Measurements from ENCODE around the gene ARHGAP1. TPM values are rescaled to one million over a fixed set of nuclear protein-coding genes. Genes with fewer than 3 reads are reported as not detected.

ARHGAP1 gene
- total RNA-seq, 1 experiment from 2014 or later, result 43.5 TPM

- H3K9me3 ChIP-seq (ENCODE audit: control insufficient read depth, insufficient read depth, low read depth, low read length), result no peaks in the 10 kb centered on the region
- no TSS peak for BruUV-seq (replicated peaks)
- H3K36me3 ChIP-seq (ENCODE audit: control insufficient read depth, insufficient read depth, low read length), result peaks cover 6% of the 10 kb centered on the region
- no peak overlapping the region for H3K4me3 ChIP-seq (ENCODE audit: low read depth in 2 of 2, low read length in 2 of 2)
- CTCF ChIA-PET, result interaction anchor here (0.6 kb wide), 1 partner anchor 57 kb away, joined by 10 read pairs; no protein-coding TSS in a partner anchor
- ATAC-seq (no peak; the same call in 1 of the 2 replicates), DNase-seq (ENCODE audit: low read depth, low spot score) (no peak)
- intact Hi-C loops (cut with micrococcal nuclease; ENCODE audit: unreplicated experiment), result no loop called here
- H3K27me3 ChIP-seq (ENCODE audit: control insufficient read depth, insufficient read depth, low read length), result no peaks in the 10 kb centered on the region
- H3K27ac ChIP-seq (ENCODE audit: low read length), result no peak overlapping the region
- in situ Hi-C loops (cut with HindIII; ENCODE audit: low pct_unique_long_range_greater_than_20kb, low sequenced_read_pairs), result no loop called here
- TF ChIP-seq CTCF (IDR thresholded peaks at IDR 0.05) (no peak; the same call in 1 of the 2 replicates), TCF7L2 (IDR thresholded peaks at IDR 0.05; ENCODE audit: low read depth, low read length) (no peak), POLR2AphosphoS5 (IDR thresholded peaks at IDR 0.05; ENCODE audit: low read depth, low read length) (no peak), SIN3A (IDR thresholded peaks at IDR 0.05; ENCODE audit: borderline replicate concordance, insufficient read depth, low read depth, low read length) (no peak)
- TF ChIP-seq, protein P1, sequence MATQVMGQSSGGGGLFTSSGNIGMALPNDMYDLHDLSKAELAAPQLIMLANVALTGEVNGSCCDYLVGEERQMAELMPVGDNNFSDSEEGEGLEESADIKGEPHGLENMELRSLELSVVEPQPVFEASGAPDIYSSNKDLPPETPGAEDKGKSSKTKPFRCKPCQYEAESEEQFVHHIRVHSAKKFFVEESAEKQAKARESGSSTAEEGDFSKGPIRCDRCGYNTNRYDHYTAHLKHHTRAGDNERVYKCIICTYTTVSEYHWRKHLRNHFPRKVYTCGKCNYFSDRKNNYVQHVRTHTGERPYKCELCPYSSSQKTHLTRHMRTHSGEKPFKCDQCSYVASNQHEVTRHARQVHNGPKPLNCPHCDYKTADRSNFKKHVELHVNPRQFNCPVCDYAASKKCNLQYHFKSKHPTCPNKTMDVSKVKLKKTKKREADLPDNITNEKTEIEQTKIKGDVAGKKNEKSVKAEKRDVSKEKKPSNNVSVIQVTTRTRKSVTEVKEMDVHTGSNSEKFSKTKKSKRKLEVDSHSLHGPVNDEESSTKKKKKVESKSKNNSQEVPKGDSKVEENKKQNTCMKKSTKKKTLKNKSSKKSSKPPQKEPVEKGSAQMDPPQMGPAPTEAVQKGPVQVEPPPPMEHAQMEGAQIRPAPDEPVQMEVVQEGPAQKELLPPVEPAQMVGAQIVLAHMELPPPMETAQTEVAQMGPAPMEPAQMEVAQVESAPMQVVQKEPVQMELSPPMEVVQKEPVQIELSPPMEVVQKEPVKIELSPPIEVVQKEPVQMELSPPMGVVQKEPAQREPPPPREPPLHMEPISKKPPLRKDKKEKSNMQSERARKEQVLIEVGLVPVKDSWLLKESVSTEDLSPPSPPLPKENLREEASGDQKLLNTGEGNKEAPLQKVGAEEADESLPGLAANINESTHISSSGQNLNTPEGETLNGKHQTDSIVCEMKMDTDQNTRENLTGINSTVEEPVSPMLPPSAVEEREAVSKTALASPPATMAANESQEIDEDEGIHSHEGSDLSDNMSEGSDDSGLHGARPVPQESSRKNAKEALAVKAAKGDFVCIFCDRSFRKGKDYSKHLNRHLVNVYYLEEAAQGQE (IDR thresholded peaks at IDR 0.05; ENCODE audit: insufficient read depth in 1 of 2, low read depth in 2 of 2, low read length in 1 of 2), result no peak
- H3K4me1 ChIP-seq (ENCODE audit: control insufficient read depth, insufficient read depth, low read length), result no peaks in the 10 kb centered on the region; the same call in 1 of the 2 replicates
- POLR2A ChIA-PET, result interaction anchor here (0.5 kb wide), 1 partner anchor 55 kb away, joined by 7 read pairs; no protein-coding TSS in a partner anchor
These were observed 30.7 kb downstream of the ARHGAP1 start for GRCh38 chr11:46669711-46670139.

DNA sequence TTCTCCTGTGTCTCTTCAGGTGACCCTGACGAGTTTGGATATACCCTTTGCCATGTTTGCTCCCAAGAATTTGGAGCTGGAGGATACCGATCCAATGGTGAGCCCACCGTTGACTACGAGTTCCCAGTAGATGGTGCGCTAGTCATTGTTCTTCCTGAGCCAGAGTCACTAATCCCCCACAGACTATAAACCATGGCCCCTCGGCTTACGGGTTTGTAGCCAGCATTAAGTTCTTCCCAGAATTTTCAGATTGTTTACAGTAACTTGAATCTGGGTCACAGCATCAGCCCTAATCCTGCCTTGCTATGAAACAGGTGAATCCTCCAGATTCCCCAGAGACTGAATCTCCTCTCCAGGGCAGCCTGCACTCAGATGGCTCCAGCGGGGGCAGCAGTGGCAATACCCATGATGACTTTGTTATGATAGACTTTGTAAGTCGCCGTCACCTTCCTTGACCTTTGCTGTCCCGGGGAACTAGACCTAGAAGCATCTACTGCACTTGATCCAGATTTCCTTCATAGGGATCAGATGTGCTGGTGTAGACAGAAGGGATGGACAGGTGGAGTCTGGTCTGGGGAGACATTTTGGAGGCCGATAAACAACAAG lies 31.8 kb downstream of the ARHGAP1 start:
- Histone ChIP-seq H3K4me3 (ENCODE audit: low read depth in 2 of 2, low read length in 2 of 2) (no peak overlapping the region), H3K9me3 (ENCODE audit: control insufficient read depth, insufficient read depth, low read depth, low read length) (no peaks in the 10 kb centered on the region), H3K27ac (ENCODE audit: low read length) (no peak overlapping the region), H3K27me3 (ENCODE audit: control insufficient read depth, insufficient read depth, low read length) (no peaks in the 10 kb centered on the region), H3K4me1 (ENCODE audit: control insufficient read depth, insufficient read depth, low read length) (no peaks in the 10 kb centered on the region), H3K36me3 (ENCODE audit: control insufficient read depth, insufficient read depth, low read length) (peaks cover 9% of the 10 kb centered on the region)
- ChIA-PET CTCF (no interaction called here), POLR2A (no interaction called here)
- in situ Hi-C loops (cut with HindIII; ENCODE audit: low pct_unique_long_range_greater_than_20kb, low sequenced_read_pairs) (no loop called here), intact Hi-C loops (cut with micrococcal nuclease; ENCODE audit: unreplicated experiment) (no loop called here)
- no peak for TF ChIP-seq SIN3A (IDR thresholded peaks at IDR 0.05; ENCODE audit: borderline replicate concordance, insufficient read depth, low read depth, low read length)
- no TSS peak for BruUV-seq (replicated peaks)
- no peak for ATAC-seq
- no peak for DNase-seq (ENCODE audit: low read depth, low spot score)

DNA sequence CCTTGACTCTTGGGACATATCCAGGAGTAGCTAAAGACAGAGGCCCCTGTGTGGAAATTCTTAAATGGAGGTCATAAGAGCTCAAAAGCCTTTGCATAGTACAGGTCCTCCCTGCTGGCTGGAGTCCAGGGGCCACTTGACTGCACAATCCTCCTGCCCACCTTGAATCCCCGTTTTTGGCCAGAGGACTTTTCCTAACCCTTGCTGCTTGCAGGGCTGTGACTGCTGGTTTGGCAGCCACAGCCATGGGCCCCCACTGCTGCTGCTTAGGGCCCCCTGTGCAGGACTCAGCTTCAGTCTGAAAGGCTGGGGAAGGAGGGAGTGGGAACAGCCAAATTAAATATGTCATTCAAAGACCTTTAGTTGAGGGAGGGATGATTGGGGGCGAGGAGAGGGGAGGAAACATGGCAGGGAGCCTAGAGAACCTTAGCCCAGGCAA lies 33.4 kb downstream of the ARHGAP1 start:
- ATAC-seq (no peak), DNase-seq (ENCODE audit: low read depth, low spot score) (no peak)
- no peak overlapping the region for H3K27ac ChIP-seq (ENCODE audit: low read length)
- POLR2A ChIA-PET, result no interaction called here
- H3K36me3 ChIP-seq (ENCODE audit: control insufficient read depth, insufficient read depth, low read length), result peaks cover 9% of the 10 kb centered on the region
- H3K27me3 ChIP-seq (ENCODE audit: control insufficient read depth, insufficient read depth, low read length), result no peaks in the 10 kb centered on the region
- H3K4me1 ChIP-seq (ENCODE audit: control insufficient read depth, insufficient read depth, low read length), result no peaks in the 10 kb centered on the region
- intact Hi-C loops (cut with micrococcal nuclease; ENCODE audit: unreplicated experiment) (no loop called here), in situ Hi-C loops (cut with HindIII; ENCODE audit: low pct_unique_long_range_greater_than_20kb, low sequenced_read_pairs) (no loop called here)
- no peak overlapping the region for H3K4me3 ChIP-seq (ENCODE audit: low read depth in 2 of 2, low read length in 2 of 2)
- TF ChIP-seq POLR2AphosphoS5 (IDR thresholded peaks at IDR 0.05; ENCODE audit: low read depth, low read length), result no peak
- no peak for TF ChIP-seq SIN3A (IDR thresholded peaks at IDR 0.05; ENCODE audit: borderline replicate concordance, insufficient read depth, low read depth, low read length)
- no peak for TF ChIP-seq CTCF (IDR thresholded peaks at IDR 0.05)
- TF ChIP-seq TCF7L2 (IDR thresholded peaks at IDR 0.05; ENCODE audit: low read depth, low read length), result no peak
- TF ChIP-seq, protein P1 (IDR thresholded peaks at IDR 0.05; ENCODE audit: insufficient read depth in 1 of 2, low read depth in 2 of 2, low read length in 1 of 2), result no peak
- no TSS peak for BruUV-seq (replicated peaks)
- H3K9me3 ChIP-seq (ENCODE audit: control insufficient read depth, insufficient read depth, low read depth, low read length), result no peaks in the 10 kb centered on the region
- CTCF ChIA-PET, result no interaction called here

All from Panc1 (cell line).